ENCODE data around the gene DYSF.

DNA sequence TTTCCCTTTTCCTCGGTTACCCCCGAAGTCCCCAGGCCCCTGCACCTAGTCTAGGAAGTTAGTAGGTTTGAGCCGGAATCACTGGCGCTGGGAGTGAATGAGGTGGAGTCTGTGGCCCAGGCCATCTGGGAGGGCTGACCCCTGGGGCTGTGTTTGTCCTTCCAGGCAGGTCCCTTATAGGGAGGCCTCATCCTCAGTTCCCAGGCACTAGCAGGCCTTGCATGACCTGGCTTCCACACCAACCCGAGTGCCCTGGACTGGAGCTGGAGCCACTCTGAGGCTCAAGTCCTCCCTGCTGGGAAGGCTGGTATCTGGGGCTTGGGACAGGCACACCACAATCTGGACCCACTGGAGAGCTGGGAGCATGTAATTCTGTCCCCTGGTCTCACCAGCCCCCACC is 111.0 kb downstream of the DYSF start:
- TF ChIP-seq, protein P1, sequence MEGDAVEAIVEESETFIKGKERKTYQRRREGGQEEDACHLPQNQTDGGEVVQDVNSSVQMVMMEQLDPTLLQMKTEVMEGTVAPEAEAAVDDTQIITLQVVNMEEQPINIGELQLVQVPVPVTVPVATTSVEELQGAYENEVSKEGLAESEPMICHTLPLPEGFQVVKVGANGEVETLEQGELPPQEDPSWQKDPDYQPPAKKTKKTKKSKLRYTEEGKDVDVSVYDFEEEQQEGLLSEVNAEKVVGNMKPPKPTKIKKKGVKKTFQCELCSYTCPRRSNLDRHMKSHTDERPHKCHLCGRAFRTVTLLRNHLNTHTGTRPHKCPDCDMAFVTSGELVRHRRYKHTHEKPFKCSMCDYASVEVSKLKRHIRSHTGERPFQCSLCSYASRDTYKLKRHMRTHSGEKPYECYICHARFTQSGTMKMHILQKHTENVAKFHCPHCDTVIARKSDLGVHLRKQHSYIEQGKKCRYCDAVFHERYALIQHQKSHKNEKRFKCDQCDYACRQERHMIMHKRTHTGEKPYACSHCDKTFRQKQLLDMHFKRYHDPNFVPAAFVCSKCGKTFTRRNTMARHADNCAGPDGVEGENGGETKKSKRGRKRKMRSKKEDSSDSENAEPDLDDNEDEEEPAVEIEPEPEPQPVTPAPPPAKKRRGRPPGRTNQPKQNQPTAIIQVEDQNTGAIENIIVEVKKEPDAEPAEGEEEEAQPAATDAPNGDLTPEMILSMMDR (conservative IDR thresholded peaks at IDR 0.05; ENCODE audit: low read length) = no peak
- no peak for TF ChIP-seq EZH2phosphoT487 (IDR thresholded peaks at IDR 0.05; ENCODE audit: borderline replicate concordance, low read depth, low read length)
